Activated naive CD8-positive, alpha-beta T cell treated with anti-CD3 and anti-CD28 coated beads for 36 hours (primary cell): ENCODE measurements around the gene USP48. TPM values are rescaled to one million over a fixed set of nuclear protein-coding genes. Genes with fewer than 3 reads are reported as not detected.
"Not testable (repeated sequence)": the region's sequence is repeated elsewhere in the genome, so short reads cannot be mapped to it uniquely, and the experiment has no call there.

Source experiments
- DNase-seq: peaks from one replicate; pipeline ENCODE4 v3.0.0; 2021
- H3K27ac Mint-ChIP-seq: one replicate; pipeline ENCODE4 v1.8.0; 2022; ENCODE audit warnings: mild to moderate bottlenecking, moderate library complexity, mixed read lengths
- H3K27me3 Mint-ChIP-seq: one replicate; pipeline ENCODE4 v1.8.0; 2022; ENCODE audit warnings: mild to moderate bottlenecking, mixed read lengths
- H3K36me3 Mint-ChIP-seq: one replicate; pipeline ENCODE4 v1.8.0; 2021; ENCODE audit warnings: mild to moderate bottlenecking, mixed read lengths
- H3K4me1 Mint-ChIP-seq: one replicate; pipeline ENCODE4 v1.8.0; 2021; ENCODE audit warnings: mixed read lengths
- H3K4me3 Mint-ChIP-seq: one replicate; pipeline ENCODE4 v1.8.0; 2022; ENCODE audit warnings: mild to moderate bottlenecking, moderate library complexity, mixed read lengths
- H3K9me3 Mint-ChIP-seq: one replicate; pipeline ENCODE4 v1.8.0; 2022; ENCODE audit warnings: mixed read lengths
- total RNA-seq, 2 experiments: library from RNA; stranded (reverse); gene quantifications; one replicate each; pipeline ENCODE4 v1.2.3, GENCODE V29; 2021

The USP48 gene
- total RNA-seq, 2 experiments from 2014 or later, result 45.8 to 50.5 TPM

DNA sequence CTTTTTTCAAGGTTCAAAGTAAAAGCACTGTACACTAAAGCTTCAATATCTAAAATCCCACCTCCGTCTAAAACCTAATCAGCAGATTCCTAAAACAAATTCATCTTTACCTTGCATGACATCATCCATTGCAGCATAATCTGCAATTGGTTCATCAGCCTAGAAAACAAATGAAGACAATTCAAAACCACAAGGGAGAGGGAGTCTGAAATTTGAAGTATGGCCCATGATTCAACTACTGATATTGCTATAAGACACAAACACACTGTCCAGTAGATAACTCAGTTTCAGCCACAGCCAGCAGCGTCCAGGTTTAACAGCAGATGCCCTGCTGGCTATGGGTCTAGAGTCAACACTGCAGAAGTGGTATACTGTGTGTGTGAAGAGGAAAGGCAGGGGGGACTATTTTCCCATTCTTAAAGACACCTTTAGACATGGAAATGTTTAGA is 95.8 kb downstream of the USP48 start:
- H3K4me3 Mint-ChIP-seq, result no peak overlapping the region
- H3K27me3 Mint-ChIP-seq, result no peaks in the 10 kb centered on the region
- H3K36me3 Mint-ChIP-seq, result peaks cover 39% of the 10 kb centered on the region
- no peak for DNase-seq
- no peaks in the 10 kb centered on the region for H3K9me3 Mint-ChIP-seq
- no peaks in the 10 kb centered on the region for H3K4me1 Mint-ChIP-seq
- H3K27ac Mint-ChIP-seq, result no peak overlapping the region

GRCh38 chr1:21685946-21686678 is 96.8 kb downstream of the USP48 start:
- no peak for DNase-seq
- peaks cover 43% of the 10 kb centered on the region for H3K36me3 Mint-ChIP-seq
- no peaks in the 10 kb centered on the region for H3K27me3 Mint-ChIP-seq
- no peaks in the 10 kb centered on the region for H3K9me3 Mint-ChIP-seq
- no peak overlapping the region for H3K27ac Mint-ChIP-seq
- no peak overlapping the region for H3K4me3 Mint-ChIP-seq
- no peaks in the 10 kb centered on the region for H3K4me1 Mint-ChIP-seq

DNA sequence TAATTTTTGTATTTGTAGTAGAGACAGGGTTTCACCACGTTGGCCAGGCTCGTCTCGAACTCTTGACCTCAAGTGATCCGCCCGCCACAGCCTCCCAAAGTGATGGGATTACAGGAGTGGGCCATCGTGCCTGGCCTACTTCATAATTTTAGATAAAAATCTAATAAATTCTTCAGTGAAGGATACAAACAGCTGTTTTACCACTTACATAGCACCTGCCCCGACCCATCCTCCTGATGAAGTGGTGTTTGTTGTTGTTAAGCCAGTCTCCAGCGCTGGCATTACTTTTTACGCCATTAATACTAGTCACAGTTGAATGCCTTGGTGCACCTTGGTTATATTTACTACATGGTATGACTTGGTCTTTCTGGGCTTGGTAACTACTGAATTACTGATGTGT is 101.5 kb downstream of the USP48 start:
- Mint-ChIP-seq H3K4me3 (no peak overlapping the region), H3K36me3 (peaks cover 23% of the 10 kb centered on the region), H3K27me3 (no peaks in the 10 kb centered on the region), H3K9me3 (no peaks in the 10 kb centered on the region), H3K27ac (no peak overlapping the region), H3K4me1 (no peaks in the 10 kb centered on the region)
- no peak for DNase-seq

- H3K36me3 Mint-ChIP-seq, result peaks cover 19% of the 10 kb centered on the region
- H3K27me3 Mint-ChIP-seq, result no peaks in the 10 kb centered on the region
- DNase-seq, result no peak
- H3K4me3 Mint-ChIP-seq, result no peak overlapping the region
- H3K27ac Mint-ChIP-seq, result no peak overlapping the region
- no peaks in the 10 kb centered on the region for H3K9me3 Mint-ChIP-seq
- no peaks in the 10 kb centered on the region for H3K4me1 Mint-ChIP-seq
Observed at GRCh38 chr1:21680918-21681317, 102.0 kb downstream of the USP48 start.

GRCh38 chr1:21680381-21680780 is 102.6 kb downstream of the USP48 start:
- Mint-ChIP-seq H3K36me3 (peaks cover 15% of the 10 kb centered on the region), H3K27ac (no peak overlapping the region), H3K4me1 (no peaks in the 10 kb centered on the region), H3K4me3 (no peak overlapping the region), H3K27me3 (no peaks in the 10 kb centered on the region), H3K9me3 (no peaks in the 10 kb centered on the region)
- DNase-seq, result no peak

- no peaks in the 10 kb centered on the region for H3K4me1 Mint-ChIP-seq
- H3K27me3 Mint-ChIP-seq, result no peaks in the 10 kb centered on the region
- no peak overlapping the region for H3K27ac Mint-ChIP-seq
- no peaks in the 10 kb centered on the region for H3K9me3 Mint-ChIP-seq
- DNase-seq, result no peak
- H3K4me3 Mint-ChIP-seq, result no peak overlapping the region
- H3K36me3 Mint-ChIP-seq, result peaks cover 4% of the 10 kb centered on the region
Observed at GRCh38 chr1:21677168-21677567, 105.8 kb downstream of the USP48 start.

GRCh38 chr1:21674957-21675356 is 108.0 kb downstream of the USP48 start:
- H3K4me3 Mint-ChIP-seq, result no peak overlapping the region
- no peaks in the 10 kb centered on the region for H3K36me3 Mint-ChIP-seq
- H3K9me3 Mint-ChIP-seq, result no peaks in the 10 kb centered on the region
- no peak for DNase-seq
- peaks cover 3% of the 10 kb centered on the region for H3K27me3 Mint-ChIP-seq
- no peaks in the 10 kb centered on the region for H3K4me1 Mint-ChIP-seq
- H3K27ac Mint-ChIP-seq, result no peak overlapping the region

- H3K27me3 Mint-ChIP-seq, DNase-seq, H3K27ac Mint-ChIP-seq, H3K4me1 Mint-ChIP-seq, H3K36me3 Mint-ChIP-seq, H3K9me3 Mint-ChIP-seq, H3K4me3 Mint-ChIP-seq: not testable (repeated sequence)
Observed at GRCh38 chr1:21673853-21674252, 109.1 kb downstream of the USP48 start.

DNA sequence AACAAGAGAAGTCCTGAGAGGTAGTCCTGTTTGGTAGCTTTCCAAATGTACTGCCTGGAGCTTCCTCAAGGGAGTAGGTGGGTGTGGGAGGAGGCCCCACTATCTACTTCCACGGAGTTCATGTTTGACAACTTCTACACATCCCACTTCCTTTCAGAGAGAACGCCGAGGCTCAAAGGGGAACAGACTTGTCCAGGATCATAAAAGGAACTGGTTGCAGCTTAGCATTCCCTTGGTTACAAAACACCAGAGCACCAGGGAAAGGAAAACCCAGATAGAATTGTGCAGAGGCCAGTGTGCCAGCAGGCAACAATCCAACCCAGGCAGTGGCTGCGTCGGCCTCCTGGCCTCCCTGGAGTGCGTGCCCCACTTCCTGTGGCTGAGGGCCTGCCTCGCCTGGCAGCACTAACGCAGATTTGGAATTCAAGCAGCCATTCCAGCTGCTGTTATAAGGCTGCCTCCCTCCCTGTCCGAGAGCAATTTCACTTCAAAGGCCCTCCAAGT is 109.6 kb downstream of the USP48 start:
- no peaks in the 10 kb centered on the region for H3K36me3 Mint-ChIP-seq
- H3K9me3 Mint-ChIP-seq, result no peaks in the 10 kb centered on the region
- H3K27ac Mint-ChIP-seq, result no peak overlapping the region
- H3K4me1 Mint-ChIP-seq, result no peaks in the 10 kb centered on the region
- no peak for DNase-seq
- no peak overlapping the region for H3K4me3 Mint-ChIP-seq
- peaks cover 4% of the 10 kb centered on the region for H3K27me3 Mint-ChIP-seq

DNA sequence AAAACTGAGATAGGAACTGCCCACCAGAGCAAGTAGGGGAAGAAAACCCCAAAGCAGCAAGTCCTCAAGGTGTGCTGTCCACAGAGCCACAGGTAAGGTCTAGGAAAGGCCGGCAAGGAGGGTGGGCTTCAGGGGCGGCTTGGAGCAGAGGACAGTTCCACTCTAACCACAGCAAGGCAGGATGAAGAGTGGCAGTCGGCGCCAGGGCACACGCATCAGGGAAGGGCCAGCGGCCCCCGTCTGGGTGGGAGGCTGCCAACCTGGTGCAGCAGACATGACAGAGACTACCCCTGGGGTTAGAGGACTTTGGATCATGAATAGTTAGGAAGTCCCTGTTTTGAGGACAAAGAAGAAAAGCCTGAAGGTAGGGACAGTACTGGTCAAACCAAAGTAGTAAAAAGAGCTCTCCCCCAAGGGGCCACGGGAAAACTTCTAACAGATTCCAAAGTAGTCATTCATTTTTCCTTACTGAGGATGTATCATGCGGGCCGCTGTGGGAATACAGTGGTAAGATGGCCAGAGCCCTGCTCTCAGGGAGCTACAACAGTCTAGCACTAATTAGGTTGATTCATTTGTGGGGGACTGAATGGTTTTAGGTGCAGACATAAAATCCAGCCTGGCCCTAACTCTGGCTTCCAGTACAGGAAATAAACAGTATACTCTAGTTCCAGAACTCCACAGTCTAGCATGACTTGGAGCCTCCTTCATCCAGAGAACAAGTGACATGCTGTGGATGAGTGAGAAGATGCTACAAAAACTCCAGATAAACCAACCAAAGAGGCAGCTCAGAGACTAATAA is 110.3 kb downstream of the USP48 start:
- DNase-seq, result no peak
- H3K27me3 Mint-ChIP-seq, result peaks cover 11% of the 10 kb centered on the region
- no peaks in the 10 kb centered on the region for H3K4me1 Mint-ChIP-seq
- H3K27ac Mint-ChIP-seq, result no peak overlapping the region
- no peaks in the 10 kb centered on the region for H3K36me3 Mint-ChIP-seq
- H3K4me3 Mint-ChIP-seq, result no peak overlapping the region
- H3K9me3 Mint-ChIP-seq, result no peaks in the 10 kb centered on the region

DNA sequence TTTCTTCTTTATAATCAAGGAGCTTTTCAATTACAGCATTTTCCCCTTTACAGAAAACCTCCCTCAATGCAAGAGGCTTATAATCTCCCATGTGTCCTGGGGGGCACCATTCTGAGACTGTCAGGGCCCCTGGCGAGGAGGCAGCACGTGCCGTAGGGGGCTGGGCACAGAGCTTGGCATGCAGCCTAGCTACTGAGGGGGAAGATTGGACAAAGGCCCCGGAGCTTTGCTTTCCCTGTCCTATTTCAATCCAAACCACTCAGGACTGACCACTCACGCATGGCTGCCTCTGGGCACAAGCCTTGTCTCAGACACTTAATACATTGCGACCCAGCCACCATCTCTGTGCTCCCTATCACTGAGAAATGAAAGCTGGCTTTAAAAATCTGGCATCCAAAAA is 111.0 kb downstream of the USP48 start:
- H3K36me3 Mint-ChIP-seq, result no peaks in the 10 kb centered on the region
- H3K9me3 Mint-ChIP-seq, result no peaks in the 10 kb centered on the region
- H3K27me3 Mint-ChIP-seq, result peaks cover 17% of the 10 kb centered on the region
- no peak for DNase-seq
- H3K4me1 Mint-ChIP-seq, result no peaks in the 10 kb centered on the region
- no peak overlapping the region for H3K27ac Mint-ChIP-seq
- no peak overlapping the region for H3K4me3 Mint-ChIP-seq

DNA sequence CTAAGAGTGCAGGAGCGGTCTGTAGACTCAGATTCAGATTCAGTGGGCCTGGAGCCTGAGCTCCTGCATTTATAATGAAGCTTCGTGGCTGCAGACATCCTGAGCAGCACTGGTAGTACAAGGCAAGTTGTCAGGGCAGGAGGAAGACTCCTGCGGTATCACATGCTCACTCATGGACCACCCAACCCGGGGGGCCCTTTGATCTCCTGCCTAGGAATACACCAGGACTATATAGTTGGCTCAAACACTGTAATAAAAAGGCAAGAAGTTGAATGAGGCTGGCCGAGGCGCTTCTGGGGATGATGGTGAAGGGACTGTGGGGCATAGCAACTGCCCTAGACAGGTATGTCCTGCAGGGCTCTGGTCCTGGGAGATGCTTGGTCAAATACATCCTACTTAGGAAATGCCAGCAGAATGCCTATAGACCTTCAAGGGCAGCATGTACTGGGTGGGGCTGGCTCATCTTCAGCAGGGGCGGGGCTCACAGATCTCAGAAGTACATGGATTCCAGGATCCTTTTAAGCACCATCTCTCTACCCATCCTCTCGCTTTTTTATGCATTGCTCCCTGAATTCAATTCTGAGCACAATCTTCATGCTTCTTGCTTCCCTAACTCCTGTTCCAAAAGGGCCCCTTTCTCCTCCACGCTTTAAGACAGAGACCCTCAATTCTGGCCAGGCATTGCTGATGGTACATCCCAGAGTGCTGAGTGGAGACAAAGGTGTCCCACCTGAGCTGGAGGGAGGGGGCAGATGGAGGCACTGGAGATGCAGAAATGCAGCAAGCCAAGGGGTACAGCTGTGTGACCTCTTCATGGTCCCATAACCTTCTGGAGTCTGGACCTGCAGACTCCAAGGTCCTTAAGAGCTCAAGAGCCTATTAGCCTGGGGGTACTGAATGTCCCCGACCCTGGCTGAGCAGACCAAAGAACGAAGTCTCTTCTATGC is 111.7 kb downstream of the USP48 start:
- Mint-ChIP-seq H3K36me3 (no peaks in the 10 kb centered on the region), H3K27ac (no peak overlapping the region), H3K9me3 (no peaks in the 10 kb centered on the region), H3K4me1 (no peaks in the 10 kb centered on the region), H3K27me3 (peaks cover 24% of the 10 kb centered on the region), H3K4me3 (no peak overlapping the region)
- no peak for DNase-seq

DNA sequence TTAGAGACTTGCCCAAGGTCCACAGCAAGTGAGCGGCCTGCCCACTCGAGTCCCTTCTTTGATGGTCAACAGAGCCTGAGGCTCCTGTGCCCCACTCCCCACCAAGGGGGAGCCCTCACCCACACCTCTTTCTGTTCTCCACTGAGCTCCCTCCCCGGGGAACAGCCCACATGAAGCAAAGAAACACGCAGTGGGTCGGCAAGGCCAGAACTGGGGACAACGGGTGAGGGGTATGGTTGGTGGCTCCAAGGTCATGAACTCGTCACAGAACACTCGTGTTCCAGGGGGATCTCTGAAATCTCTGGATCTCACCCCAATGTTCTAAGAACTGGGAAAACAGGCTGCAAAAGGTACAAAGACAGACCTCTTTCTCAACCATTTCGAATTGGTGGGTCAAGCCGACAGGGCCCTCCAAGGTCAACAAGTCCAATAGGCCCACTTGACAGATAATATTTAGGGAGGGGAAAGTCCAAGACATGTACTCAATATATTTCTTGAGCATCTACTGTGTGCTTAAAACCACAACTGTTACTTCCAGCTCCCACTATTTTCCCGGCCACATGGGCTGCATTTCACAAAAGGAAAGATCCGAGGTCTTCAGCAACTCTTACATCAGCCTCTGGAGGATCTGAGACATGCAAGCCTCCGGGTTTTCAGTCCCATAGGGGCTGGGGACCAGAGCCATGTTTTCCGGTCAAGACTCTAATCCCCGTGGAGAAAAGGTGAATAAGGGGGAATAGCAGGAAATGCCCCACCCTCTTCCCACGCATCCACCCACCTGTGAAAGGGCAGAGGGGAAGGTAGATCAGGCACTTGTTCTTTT is 112.7 kb downstream of the USP48 start:
- H3K9me3 Mint-ChIP-seq, result no peaks in the 10 kb centered on the region
- no peaks in the 10 kb centered on the region for H3K36me3 Mint-ChIP-seq
- no peak overlapping the region for H3K27ac Mint-ChIP-seq
- no peak overlapping the region for H3K4me3 Mint-ChIP-seq
- DNase-seq, result no peak
- H3K27me3 Mint-ChIP-seq, result peaks cover 32% of the 10 kb centered on the region
- H3K4me1 Mint-ChIP-seq, result no peaks in the 10 kb centered on the region
